HepG2 (cell line): ENCODE results near the gene LEAP2. TPM values are rescaled to one million over a fixed set of nuclear protein-coding genes. Genes with fewer than 3 reads are reported as not detected.
A peak's percentile ranks its signal among the peaks of the same experiment; 100 is the strongest.

ENCODE experiments used
- CHCHD3 ChIP-seq: sonication (generic); formaldehyde crosslinking; IDR thresholded peaks from 2 replicates; pipeline ENCODE4 v1.8.0; 2022; ENCODE audit warnings: mild to moderate bottlenecking, missing genetic modification reagents, moderate library complexity
- DMAP1 ChIP-seq: IDR thresholded peaks from 2 replicates; pipeline ENCODE4 v1.6.1; 2016
- DZIP1 ChIP-seq: sonication (generic); formaldehyde crosslinking; IDR thresholded peaks from 2 replicates; pipeline ENCODE4 v1.5.0; 2020; ENCODE audit warnings: mild to moderate bottlenecking, missing genetic modification reagents
- FOXK1 ChIP-seq: sonication (generic); formaldehyde crosslinking; IDR thresholded peaks from 2 replicates; pipeline ENCODE4 v1.4.0; 2020; ENCODE audit warnings: low read depth, missing genetic modification reagents, borderline replicate concordance
- FOXP1 ChIP-seq, 2 experiments: fragments of 450-650 bp in 1 of 2; IDR thresholded peaks; 2 replicates each; pipeline ENCODE4 v1.6.1; 2017 to 2018; ENCODE audit warnings: antibody characterized with exemption in 1 of 2
- IKZF4 ChIP-seq: sonication (generic); formaldehyde crosslinking; IDR thresholded peaks from 2 replicates; pipeline ENCODE4 v1.5.1; 2020; ENCODE audit warnings: borderline replicate concordance, mild to moderate bottlenecking, low read depth, missing genetic modification reagents; ENCODE audit errors: not compliant biosample characterization
- KDM5B ChIP-seq: sonication (generic); formaldehyde crosslinking; IDR thresholded peaks from 2 replicates; pipeline ENCODE4 v1.4.0; 2020; ENCODE audit warnings: missing genetic modification reagents, mild to moderate bottlenecking, borderline replicate concordance
- LCORL ChIP-seq, 2 experiments: fragments of 450-650 bp in 1 of 2; sonication (generic) in 1 of 2; formaldehyde crosslinking in 1 of 2; IDR thresholded peaks; 2 replicates each; pipeline versions ENCODE4 v1.5.0 to v1.6.1; 2017 to 2020; ENCODE audit warnings: antibody characterized with exemption in 1 of 2, missing genetic modification reagents in 1 of 2
- MBNL3 ChIP-seq: fragments of 250-450 bp; sonication (Bioruptor Pico); conservative IDR thresholded peaks from 2 replicates; pipeline ENCODE4 v1.8.0; 2022; ENCODE audit warnings: mild to moderate bottlenecking, inconsistent platforms
- PCBP2 ChIP-seq: fragments of 200-400 bp; formaldehyde crosslinking; optimal IDR thresholded peaks from 2 replicates; pipeline ENCODE3; 2018; ENCODE audit warnings: low read length, low read depth; ENCODE audit not compliant: poor library complexity, severe bottlenecking
- SMAD9 ChIP-seq: sonication (generic); formaldehyde crosslinking; IDR thresholded peaks from 2 replicates; pipeline ENCODE4 v1.5.1; 2020; ENCODE audit warnings: mild to moderate bottlenecking, missing genetic modification reagents
- TBP ChIP-seq: sonication (generic); formaldehyde crosslinking; IDR thresholded peaks from 2 replicates; pipeline ENCODE4 v1.5.0; 2020; ENCODE audit warnings: missing genetic modification reagents
- TEAD3 ChIP-seq: optimal IDR thresholded peaks from 2 replicates; pipeline ENCODE3; 2016; ENCODE audit warnings: borderline replicate concordance
- ZFY ChIP-seq: sonication (generic); formaldehyde crosslinking; IDR thresholded peaks from 2 replicates; pipeline ENCODE4 v1.4.0; 2020; ENCODE audit warnings: missing genetic modification reagents
- ZNF10 ChIP-seq: sonication (generic); formaldehyde crosslinking; IDR thresholded peaks from 2 replicates; pipeline ENCODE4 v1.4.0; 2020; ENCODE audit warnings: mild to moderate bottlenecking, low read depth, missing genetic modification reagents, borderline replicate concordance
- ZNF329 ChIP-seq: sonication (generic); formaldehyde crosslinking; IDR thresholded peaks from 2 replicates; pipeline ENCODE4 v1.9.0; 2021; ENCODE audit warnings: low read depth, mild to moderate bottlenecking, missing genetic modification reagents
- ZNF383 ChIP-seq: sonication (generic); formaldehyde crosslinking; IDR thresholded peaks from 2 replicates; pipeline ENCODE4 v1.4.0; 2020; ENCODE audit warnings: missing genetic modification reagents, mild to moderate bottlenecking, borderline replicate concordance
- ZNF562 ChIP-seq: sonication (generic); formaldehyde crosslinking; IDR thresholded peaks from 2 replicates; pipeline ENCODE4 v1.8.0; 2022; ENCODE audit warnings: missing genetic modification reagents, borderline replicate concordance
- ZNF740 ChIP-seq: sonication (generic); formaldehyde crosslinking; IDR thresholded peaks from 2 replicates; pipeline ENCODE4 v1.4.0; 2020; ENCODE audit warnings: missing genetic modification reagents
- ZNF773 ChIP-seq: sonication (generic); formaldehyde crosslinking; IDR thresholded peaks from 2 replicates; pipeline ENCODE4 v1.4.0; 2020; ENCODE audit warnings: missing genetic modification reagents, borderline replicate concordance
- ZNF775 ChIP-seq: sonication (generic); formaldehyde crosslinking; IDR thresholded peaks from 2 replicates; pipeline ENCODE4 v1.4.0; 2020; ENCODE audit warnings: missing genetic modification reagents, mild to moderate bottlenecking, moderate library complexity, borderline replicate concordance
- polyA plus RNA-seq, 8 experiments: library from polyadenylated mRNA; depleted of rRNA in 3 of 8; stranded (reverse) in 7 of 8; unstranded in 1 of 8; fragments of >200 nt; fragmentation: Illumina TruSeq in 4 of 8; extraction: Trizol in 4 of 8; gene quantifications; 2 replicates each; pipeline versions ENCODE4 v1.2.1 to v1.2.3, GENCODE V29; 2011 to 2016; ENCODE audit warnings: low read depth in 4 of 8, missing spikeins in 1 of 8, mixed read lengths in 1 of 8; ENCODE audit not compliant: insufficient read depth in 1 of 8
- total RNA-seq, 5 experiments: library from RNA; depleted of rRNA; stranded (reverse); fragments of >200 nt; fragmentation: Illumina TruSeq; extraction: Trizol; gene quantifications; 2 replicates each; pipeline ENCODE4 v1.2.3, GENCODE V29; 2016; ENCODE audit warnings: low read depth in 1 of 5
- TF ChIP-seq, protein P1 (sequence below): sonication (generic); formaldehyde crosslinking; IDR thresholded peaks from 2 replicates; pipeline ENCODE4 v1.5.1; 2020; ENCODE audit warnings: mild to moderate bottlenecking, missing genetic modification reagents
- TF ChIP-seq, protein P2 (sequence below): sonication (generic); formaldehyde crosslinking; IDR thresholded peaks from 2 replicates; pipeline ENCODE4 v1.8.0; 2022; ENCODE audit warnings: mild to moderate bottlenecking, missing genetic modification reagents, moderate library complexity

Gene LEAP2
- total and polyA plus RNA-seq, 2 of the 13 experiments (the other 11 are each of a cell fraction or from before 2014, with no cell fraction given) = 23.9 to 51.9 TPM

GRCh38 chr5:132839426-132840301 is 33.8 kb upstream of the LEAP2 start (continued):
- TF ChIP-seq, protein P1, sequence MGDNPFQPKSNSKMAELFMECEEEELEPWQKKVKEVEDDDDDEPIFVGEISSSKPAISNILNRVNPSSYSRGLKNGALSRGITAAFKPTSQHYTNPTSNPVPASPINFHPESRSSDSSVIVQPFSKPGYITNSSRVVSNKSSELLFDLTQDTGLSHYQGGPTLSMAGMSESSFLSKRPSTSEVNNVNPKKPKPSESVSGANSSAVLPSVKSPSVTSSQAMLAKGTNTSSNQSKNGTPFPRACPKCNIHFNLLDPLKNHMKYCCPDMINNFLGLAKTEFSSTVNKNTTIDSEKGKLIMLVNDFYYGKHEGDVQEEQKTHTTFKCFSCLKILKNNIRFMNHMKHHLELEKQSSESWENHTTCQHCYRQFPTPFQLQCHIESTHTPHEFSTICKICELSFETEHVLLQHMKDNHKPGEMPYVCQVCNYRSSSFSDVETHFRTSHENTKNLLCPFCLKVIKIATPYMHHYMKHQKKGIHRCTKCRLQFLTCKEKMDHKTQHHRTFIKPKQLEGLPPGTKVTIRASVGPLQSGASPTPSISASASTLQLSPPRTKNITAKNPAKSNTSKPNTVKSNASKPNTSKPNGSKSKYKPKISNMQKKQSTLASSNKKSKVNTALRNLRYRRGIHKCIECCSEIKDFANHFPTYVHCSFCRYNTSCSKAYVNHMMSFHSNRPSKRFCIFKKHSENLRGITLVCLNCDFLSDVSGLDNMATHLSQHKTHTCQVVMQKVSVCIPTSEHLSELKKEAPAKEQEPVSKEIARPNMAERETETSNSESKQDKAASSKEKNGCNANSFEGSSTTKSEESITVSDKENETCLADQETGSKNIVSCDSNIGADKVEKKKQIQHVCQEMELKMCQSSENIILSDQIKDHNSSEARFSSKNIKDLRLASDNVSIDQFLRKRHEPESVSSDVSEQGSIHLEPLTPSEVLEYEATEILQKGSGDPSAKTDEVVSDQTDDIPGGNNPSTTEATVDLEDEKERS = no peak
- TF ChIP-seq PCBP2 = no peak
- no peak for TF ChIP-seq ZNF562 (CRISPR knock-in tag)
- TF ChIP-seq TBP (CRISPR knock-in tag) = no peak
- no peak for TF ChIP-seq DZIP1 (CRISPR knock-in tag)
- TF ChIP-seq LCORL (IDR thresholded peaks at IDR 0.05) = no peak
- peak; percentile 51; the same call in 1 of the 2 replicates for TF ChIP-seq LCORL (CRISPR knock-in tag; IDR thresholded peaks at IDR 0.05)
- TF ChIP-seq FOXP1 (IDR thresholded peaks at IDR 0.05) = no peak
- TF ChIP-seq FOXP1 (CRISPR knock-in tag; IDR thresholded peaks at IDR 0.05) = peak; percentile 53
- TF ChIP-seq CHCHD3 (CRISPR knock-in tag) = no peak
- no peak for TF ChIP-seq SMAD9 (CRISPR knock-in tag)
- peak; percentile 28; the same call in 1 of the 2 replicates for TF ChIP-seq FOXK1 (CRISPR knock-in tag)
- TF ChIP-seq TEAD3 = peak; percentile 45
- TF ChIP-seq ZNF775 (CRISPR knock-in tag) = no peak
- no peak for TF ChIP-seq ZNF773 (CRISPR knock-in tag)
- TF ChIP-seq ZFY (CRISPR knock-in tag) = peak; percentile 30
- no peak for TF ChIP-seq KDM5B (CRISPR knock-in tag)
- no peak for TF ChIP-seq ZNF329
- no peak for TF ChIP-seq ZNF740
- TF ChIP-seq ZNF10 = no peak
- TF ChIP-seq ZNF383 = no peak
- TF ChIP-seq, protein P2, sequence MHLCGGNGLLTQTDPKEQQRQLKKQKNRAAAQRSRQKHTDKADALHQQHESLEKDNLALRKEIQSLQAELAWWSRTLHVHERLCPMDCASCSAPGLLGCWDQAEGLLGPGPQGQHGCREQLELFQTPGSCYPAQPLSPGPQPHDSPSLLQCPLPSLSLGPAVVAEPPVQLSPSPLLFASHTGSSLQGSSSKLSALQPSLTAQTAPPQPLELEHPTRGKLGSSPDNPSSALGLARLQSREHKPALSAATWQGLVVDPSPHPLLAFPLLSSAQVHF (CRISPR knock-in tag) = no peak
- no peak; the same call in 1 of the 2 replicates for TF ChIP-seq DMAP1 (CRISPR knock-in tag)
- no peak for TF ChIP-seq MBNL3 (CRISPR knock-in tag)
- TF ChIP-seq IKZF4 = no peak
